Pancreas (tissue), 10 donors: Measurements from ENCODE around the gene CHST4. TPM values are rescaled to one million over a fixed set of nuclear protein-coding genes. Genes with fewer than 3 reads are reported as not detected.

Experiments
- ATAC-seq, 4 donors: fragments of 200-7000 bp; cut with Tn5 transposase; one replicate each; pipeline versions ENCODE4 v1.8.0 to v1.9.1; 2020; ENCODE audit warnings: mild to moderate bottlenecking in 4 of 4, moderate library complexity in 4 of 4
- DNase-seq, 6 donors: peaks; one replicate each; pipeline ENCODE4 v3.0.0-alpha.2; 2020
- FAIRE-seq: peaks from 2 replicates; lab custom pipeline; 2012; peaks lifted over from hg19 to GRCh38; lab: Jason Lieb, UNC
- H3K27ac ChIP-seq, 4 donors: fragments of 200-600 bp; sonication (generic); 1 replicate in 3 of 4; 2 replicates in 1 of 4; pipeline versions ENCODE4 v1.5.0 to v1.8.0; 2020
- H3K27me3 ChIP-seq, 4 donors: fragments of 200-600 bp; one replicate each; pipeline ENCODE4 v1.8.0; 2021
- H3K36me3 ChIP-seq, 3 donors: fragments of 200-600 bp; sonication (generic) in 1 of 3; one replicate each; pipeline versions ENCODE4 v1.5.0 to v1.8.0; 2020 to 2021
- H3K4me1 ChIP-seq, 3 donors: fragments of 200-600 bp; one replicate each; pipeline ENCODE4 v1.8.0; 2021
- H3K4me3 ChIP-seq, 4 donors: fragments of 200-600 bp; sonication (generic) in 2 of 4; one replicate each; pipeline versions ENCODE4 v1.5.0 to v1.8.0; 2020 to 2021
- H3K9me3 ChIP-seq, 4 donors: fragments of 200-600 bp; one replicate each; pipeline ENCODE4 v1.8.0; 2021
- WGBS, 2 donors: extraction: QIAGEN DNeasy Blood & Tissue Kit; methylation state at CpG; one replicate each; pipeline ENCODE4 v1.1.7; 2013; 5-methylcytosine and 5-hydroxymethylcytosine counted together
- intact Hi-C, 3 donors: fragments of 100-400 bp; cut with DNase I; formaldehyde crosslinking; loops; one replicate each; pipeline versions ENCODE4 v1.11.1 to v1.14.2; 2022
- polyA plus RNA-seq, 2 donors: library from polyadenylated mRNA; stranded (reverse); fragments of 200-250 nt; gene quantifications; one replicate each; pipeline ENCODE4 v1.2.3, GENCODE V29; 2013
- total RNA-seq, 6 donors: library from RNA; stranded (reverse); fragmentation: NEBNext Ultra II Directional in 4 of 6; extraction: Animal tissue kit (Norgen Biotek cat#: 25700) in 4 of 6; gene quantifications; one replicate each; pipeline versions ENCODE4 v1.2.1 to v1.2.4, GENCODE V29; 2021 to 2023
- TF ChIP-seq, protein P1 (sequence below), 4 donors: fragments of 200-600 bp; sonication (generic) in 3 of 4; IDR thresholded peaks; one replicate each; pipeline versions ENCODE4 v1.5.0 to v1.8.0; 2021; ENCODE audit warnings: antibody characterized with exemption in 4 of 4
- donor health status: healthy with polysubstance abuse.
- donor health status: DM: no; HTN: no; CAD: no; lungs with moderate emphysema.
- donor health status: DM: no; HTN: no; CAD: no.
- donor health status: control.
- donor health status: control.
- donor health status: Bipolar disorder and iron deficiency.
- donor health status: DM: yes; HTN: yes; CAD: no.
- donor health status: DM: no; HTN: no; CAD: no.
- donor health status: DM: no; HTN: no; CAD: no.
- donor health status: DM: yes; HTN: yes; CAD: no.

The CHST4 gene
- total and polyA plus RNA-seq, 8 donors = 2.6 to 17.2 (median 6.1) TPM

DNA sequence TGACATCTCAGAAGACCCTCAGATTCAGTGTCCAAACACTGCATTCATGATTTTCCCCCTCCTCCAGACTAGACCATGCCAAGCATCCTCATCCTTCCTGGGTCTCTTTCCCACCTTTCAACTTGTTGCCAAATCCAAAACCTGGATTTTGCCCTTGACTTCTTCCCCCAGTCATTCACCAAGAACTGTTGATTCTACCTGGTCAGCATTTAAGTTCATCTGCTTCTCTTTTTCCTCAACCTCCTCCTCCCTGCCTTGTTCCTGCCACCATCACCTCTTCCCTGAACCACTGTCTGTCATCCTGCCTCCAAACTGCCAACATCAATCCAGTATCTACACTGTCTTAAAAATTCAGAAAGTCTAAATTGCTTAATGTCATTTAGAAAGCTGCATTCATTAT lies 20.9 kb downstream of the CHST4 start:
- Histone ChIP-seq H3K27ac (no peak overlapping the region), H3K27me3 (no peaks in the 10 kb centered on the region), H3K36me3 (no peaks in the 10 kb centered on the region), H3K9me3 (no peaks in the 10 kb centered on the region), H3K4me3 (no peak overlapping the region), H3K4me1 (no peaks in the 10 kb centered on the region)
- no peak for ATAC-seq
- FAIRE-seq = no peak
- TF ChIP-seq, protein P1, sequence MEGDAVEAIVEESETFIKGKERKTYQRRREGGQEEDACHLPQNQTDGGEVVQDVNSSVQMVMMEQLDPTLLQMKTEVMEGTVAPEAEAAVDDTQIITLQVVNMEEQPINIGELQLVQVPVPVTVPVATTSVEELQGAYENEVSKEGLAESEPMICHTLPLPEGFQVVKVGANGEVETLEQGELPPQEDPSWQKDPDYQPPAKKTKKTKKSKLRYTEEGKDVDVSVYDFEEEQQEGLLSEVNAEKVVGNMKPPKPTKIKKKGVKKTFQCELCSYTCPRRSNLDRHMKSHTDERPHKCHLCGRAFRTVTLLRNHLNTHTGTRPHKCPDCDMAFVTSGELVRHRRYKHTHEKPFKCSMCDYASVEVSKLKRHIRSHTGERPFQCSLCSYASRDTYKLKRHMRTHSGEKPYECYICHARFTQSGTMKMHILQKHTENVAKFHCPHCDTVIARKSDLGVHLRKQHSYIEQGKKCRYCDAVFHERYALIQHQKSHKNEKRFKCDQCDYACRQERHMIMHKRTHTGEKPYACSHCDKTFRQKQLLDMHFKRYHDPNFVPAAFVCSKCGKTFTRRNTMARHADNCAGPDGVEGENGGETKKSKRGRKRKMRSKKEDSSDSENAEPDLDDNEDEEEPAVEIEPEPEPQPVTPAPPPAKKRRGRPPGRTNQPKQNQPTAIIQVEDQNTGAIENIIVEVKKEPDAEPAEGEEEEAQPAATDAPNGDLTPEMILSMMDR (IDR thresholded peaks at IDR 0.05) = no peak
- intact Hi-C loops = no loop called here
- no peak for DNase-seq

DNA sequence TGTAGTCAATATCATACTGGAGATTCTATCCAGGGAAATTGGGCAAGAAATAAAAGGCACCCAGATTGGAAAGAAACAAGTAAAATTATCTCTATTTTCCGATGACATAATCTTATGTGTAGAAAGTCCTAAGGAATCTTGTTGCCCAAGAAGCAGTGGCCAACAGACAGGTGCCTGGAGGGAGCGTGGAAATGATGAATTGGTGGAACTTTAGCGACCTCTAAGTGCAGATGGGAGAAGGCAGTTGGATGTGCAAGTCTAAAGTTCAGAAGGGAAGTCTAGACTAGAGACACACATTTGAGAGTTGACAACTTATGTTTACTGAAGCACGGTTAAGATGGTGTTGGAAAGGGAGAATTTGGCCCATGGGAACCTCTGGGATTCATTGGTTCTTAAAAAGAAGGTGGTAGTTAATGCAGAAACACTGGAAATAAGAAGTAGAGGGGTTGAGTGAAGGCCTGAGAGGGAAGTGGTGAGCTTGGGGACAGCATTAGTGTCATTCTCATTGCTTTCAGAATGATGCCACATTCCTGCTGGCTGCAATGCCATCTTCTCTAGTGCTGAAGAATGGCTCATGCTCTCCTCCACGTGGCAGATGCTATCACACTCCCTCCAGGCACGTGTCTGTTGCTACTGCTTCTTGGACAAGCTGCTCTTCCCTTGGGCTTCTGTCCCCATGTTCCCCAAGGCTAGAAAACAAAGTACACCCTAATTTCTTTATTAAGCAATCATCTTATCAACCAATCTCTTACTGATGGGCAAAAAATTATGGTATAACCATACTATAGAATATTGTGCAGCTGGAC lies 26.7 kb downstream of the CHST4 start:
- TF ChIP-seq, protein P1 (IDR thresholded peaks at IDR 0.05) = no peak
- Histone ChIP-seq H3K36me3 (no peaks in the 10 kb centered on the region), H3K27ac (no peak overlapping the region), H3K27me3 (no peaks in the 10 kb centered on the region), H3K9me3 (no peaks in the 10 kb centered on the region), H3K4me3 (no peak overlapping the region), H3K4me1 (no peaks in the 10 kb centered on the region)
- ATAC-seq = no peak
- no peak for DNase-seq
- intact Hi-C loops = no loop called here
- 43 to 53% methylated on average over 6 of the region's 6 CpGs for WGBS, 2 donors
- FAIRE-seq = no peak

DNA sequence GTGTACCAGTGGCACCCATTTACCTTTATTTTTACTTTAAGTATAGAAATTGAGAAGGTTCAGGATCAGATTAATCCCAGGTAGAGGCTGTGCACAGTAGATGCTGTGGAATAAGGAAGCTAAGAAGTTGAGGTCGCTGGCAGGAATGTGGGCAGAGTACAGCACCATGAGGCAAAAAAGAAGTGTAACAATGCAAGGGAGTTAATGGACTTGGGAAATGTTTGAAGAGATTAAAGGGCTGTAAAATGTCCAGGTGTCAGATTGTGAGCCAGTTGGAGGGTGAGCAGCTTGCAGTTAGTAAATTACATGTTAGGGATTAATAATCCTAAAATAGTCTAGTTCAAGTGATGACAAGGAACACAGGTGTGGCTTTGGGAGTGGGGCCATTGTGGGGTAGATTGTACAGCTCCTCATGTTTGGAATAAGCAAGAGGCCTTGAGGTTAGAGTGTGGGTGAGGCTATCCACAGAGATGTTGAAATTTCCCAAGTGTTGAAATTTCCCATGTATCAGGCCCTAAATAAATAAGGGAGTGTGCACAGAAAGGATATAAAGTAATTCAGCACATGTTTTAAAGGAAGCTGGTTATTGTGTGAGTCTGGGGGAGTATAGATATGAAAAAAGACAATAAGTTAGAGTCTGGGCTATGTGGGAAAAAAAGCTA lies 29.1 kb downstream of the CHST4 start:
- TF ChIP-seq, protein P1 (IDR thresholded peaks at IDR 0.05) = no peak
- Histone ChIP-seq H3K9me3 (no peaks in the 10 kb centered on the region), H3K4me3 (no peak overlapping the region), H3K27ac (no peak overlapping the region), H3K36me3 (no peaks in the 10 kb centered on the region), H3K4me1 (no peaks in the 10 kb centered on the region), H3K27me3 (no peaks in the 10 kb centered on the region)
- FAIRE-seq = no peak
- no peak for DNase-seq
- intact Hi-C loops = no loop called here
- no peak for ATAC-seq
- WGBS, 2 donors = 83 to 89% methylated on average over 1 of the region's 1 CpG

DNA sequence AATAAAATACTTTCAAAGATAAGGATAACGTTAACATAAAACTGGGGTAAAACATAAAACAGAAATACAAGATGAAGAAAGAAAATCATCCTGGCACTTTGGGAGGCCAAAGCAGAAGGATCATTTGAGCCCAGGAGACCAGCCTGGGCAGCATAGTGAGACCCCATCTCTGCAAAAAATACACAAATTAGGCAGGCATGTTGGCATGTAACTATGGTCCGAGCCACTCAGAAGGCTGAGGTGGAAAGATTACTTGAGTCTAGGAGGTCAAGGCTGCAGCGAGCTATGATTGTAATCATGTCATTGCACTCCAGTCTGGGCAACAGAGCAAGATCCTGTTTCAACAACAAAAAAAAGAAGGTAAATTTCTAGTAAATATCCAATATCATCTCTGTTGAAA lies 31.1 kb downstream of the CHST4 start:
- WGBS, 2 donors = 55 to 59% methylated on average over 3 of the region's 3 CpGs
- H3K36me3 ChIP-seq = no peaks in the 10 kb centered on the region
- intact Hi-C loops = no loop called here
- FAIRE-seq = no peak
- TF ChIP-seq, protein P1 (IDR thresholded peaks at IDR 0.05) = no peak
- DNase-seq = no peak
- H3K4me3 ChIP-seq = no peak overlapping the region
- H3K27me3 ChIP-seq = no peaks in the 10 kb centered on the region
- ATAC-seq = no peak
- H3K27ac ChIP-seq = no peak overlapping the region
- no peaks in the 10 kb centered on the region for H3K9me3 ChIP-seq
- no peaks in the 10 kb centered on the region for H3K4me1 ChIP-seq
